ENCODE results near the gene HHATL.

The HHATL gene

GRCh38 chr3:42688016-42688415 lies 14.6 kb downstream of the HHATL start:
- DNase-seq (ENCODE audit: extremely low spot score, insufficient read length, low read depth) = no peak
- FAIRE-seq = no peak

- no peak for FAIRE-seq
- DNase-seq (ENCODE audit: extremely low spot score, insufficient read length, low read depth) = no peak
Observed at GRCh38 chr3:42686832-42687650, 15.6 kb downstream of the HHATL start.

- DNase-seq (ENCODE audit: extremely low spot score, insufficient read length, low read depth) (no peak), FAIRE-seq (no peak)
Observed at GRCh38 chr3:42685891-42686820, 16.4 kb downstream of the HHATL start.

GRCh38 chr3:42685363-42685881 lies 17.2 kb downstream of the HHATL start, which contains the start of gene KLHL40:
Gene KLHL40, plus strand, starts transcription at chr3:42685537. Its CDS starts 82 bp downstream, at chr3:42685619.
- FAIRE-seq = no peak
- no peak for DNase-seq (ENCODE audit: extremely low spot score, insufficient read length, low read depth)

GRCh38 chr3:42684632-42685362 lies 17.8 kb downstream of the HHATL start:
- DNase-seq (ENCODE audit: extremely low spot score, insufficient read length, low read depth) = no peak
- no peak for FAIRE-seq

GRCh38 chr3:42683875-42684598 lies 18.6 kb downstream of the HHATL start:
- FAIRE-seq = no peak
- DNase-seq (ENCODE audit: extremely low spot score, insufficient read length, low read depth) = no peak

- no peak for FAIRE-seq
- no peak for DNase-seq (ENCODE audit: extremely low spot score, insufficient read length, low read depth)
Observed at GRCh38 chr3:42682301-42683070, 20.1 kb downstream of the HHATL start.

GRCh38 chr3:42681361-42682038 lies 21.1 kb downstream of the HHATL start:
- no peak for DNase-seq (ENCODE audit: extremely low spot score, insufficient read length, low read depth)
- FAIRE-seq = no peak

- FAIRE-seq (no peak), DNase-seq (ENCODE audit: extremely low spot score, insufficient read length, low read depth) (no peak)
Observed at GRCh38 chr3:42680806-42681205, 21.8 kb downstream of the HHATL start.

- DNase-seq (ENCODE audit: extremely low spot score, insufficient read length, low read depth) (no peak), FAIRE-seq (no peak)
Observed at GRCh38 chr3:42680271-42680670, 22.3 kb downstream of the HHATL start.

- FAIRE-seq (no peak), DNase-seq (ENCODE audit: extremely low spot score, insufficient read length, low read depth) (no peak)
Observed at GRCh38 chr3:42678447-42678846, 24.2 kb downstream of the HHATL start.

- DNase-seq (ENCODE audit: extremely low spot score, insufficient read length, low read depth) (no peak), FAIRE-seq (no peak)
Observed at GRCh38 chr3:42675909-42676308, 26.7 kb downstream of the HHATL start.

- FAIRE-seq = no peak
Observed at GRCh38 chr3:42674146-42674545, 28.5 kb downstream of the HHATL start.

GRCh38 chr3:42673082-42673481 lies 29.5 kb downstream of the HHATL start:
- FAIRE-seq (no peak), DNase-seq (ENCODE audit: extremely low spot score, insufficient read length, low read depth) (no peak)

More at GRCh38 chr3:42674146-42674545, 28.5 kb downstream of the HHATL start:
- DNase-seq (ENCODE audit: extremely low spot score, insufficient read length, low read depth) = no peak

- FAIRE-seq (no peak), DNase-seq (ENCODE audit: extremely low spot score, insufficient read length, low read depth) (no peak)
Observed at GRCh38 chr3:42672515-42672914, 30.1 kb downstream of the HHATL start.

- FAIRE-seq (no peak), DNase-seq (ENCODE audit: extremely low spot score, insufficient read length, low read depth) (no peak)
Observed at GRCh38 chr3:42670670-42671069, 31.9 kb downstream of the HHATL start.

GRCh38 chr3:42670051-42670576 lies 32.5 kb downstream of the HHATL start:
- DNase-seq (ENCODE audit: extremely low spot score, insufficient read length, low read depth) (no peak), FAIRE-seq (no peak)

- DNase-seq (ENCODE audit: extremely low spot score, insufficient read length, low read depth) = no peak
- FAIRE-seq = no peak
Observed at GRCh38 chr3:42668793-42669217, 33.8 kb downstream of the HHATL start.
